NCI-H146 (cell line): ENCODE data around the gene AKT2.
"Not testable (repeated sequence)": the region's sequence is repeated elsewhere in the genome, so short reads cannot be mapped to it uniquely, and the experiment has no call there.

Experiments used
- DNase-seq: peaks from one replicate; lab custom pipeline; 2025; lab: John Stamatoyannopoulos, UW

Gene AKT2

DNA sequence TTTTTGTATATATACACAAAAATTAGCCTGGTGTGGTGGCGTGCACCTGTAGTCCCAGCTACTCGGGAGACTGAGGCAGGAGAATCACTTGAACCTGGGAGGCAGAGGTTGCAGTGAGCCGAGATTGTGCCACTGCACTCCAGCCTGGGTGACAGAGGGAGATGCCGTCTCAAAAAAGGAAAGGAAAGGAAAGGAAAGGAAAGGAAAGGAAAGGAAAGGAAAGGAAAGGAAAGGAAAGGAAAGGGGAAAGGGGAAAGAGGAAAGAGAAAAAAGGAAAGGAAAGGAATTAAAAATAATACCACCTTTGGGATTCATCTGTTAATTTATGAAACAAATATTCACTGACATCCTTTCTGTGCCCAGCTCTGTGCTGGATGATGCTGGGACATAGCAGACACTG, 66.1 kb downstream of the AKT2 start:
- DNase-seq = not testable (repeated sequence)

GRCh38 chr19:40217934-40218890, 66.9 kb downstream of the AKT2 start, which contains the start of gene TTC9B:
Gene TTC9B, minus strand, starts transcription at chr19:40218384. Its CDS starts 3 bp downstream, at chr19:40218381.
- peak; percentile 43 for DNase-seq

DNA sequence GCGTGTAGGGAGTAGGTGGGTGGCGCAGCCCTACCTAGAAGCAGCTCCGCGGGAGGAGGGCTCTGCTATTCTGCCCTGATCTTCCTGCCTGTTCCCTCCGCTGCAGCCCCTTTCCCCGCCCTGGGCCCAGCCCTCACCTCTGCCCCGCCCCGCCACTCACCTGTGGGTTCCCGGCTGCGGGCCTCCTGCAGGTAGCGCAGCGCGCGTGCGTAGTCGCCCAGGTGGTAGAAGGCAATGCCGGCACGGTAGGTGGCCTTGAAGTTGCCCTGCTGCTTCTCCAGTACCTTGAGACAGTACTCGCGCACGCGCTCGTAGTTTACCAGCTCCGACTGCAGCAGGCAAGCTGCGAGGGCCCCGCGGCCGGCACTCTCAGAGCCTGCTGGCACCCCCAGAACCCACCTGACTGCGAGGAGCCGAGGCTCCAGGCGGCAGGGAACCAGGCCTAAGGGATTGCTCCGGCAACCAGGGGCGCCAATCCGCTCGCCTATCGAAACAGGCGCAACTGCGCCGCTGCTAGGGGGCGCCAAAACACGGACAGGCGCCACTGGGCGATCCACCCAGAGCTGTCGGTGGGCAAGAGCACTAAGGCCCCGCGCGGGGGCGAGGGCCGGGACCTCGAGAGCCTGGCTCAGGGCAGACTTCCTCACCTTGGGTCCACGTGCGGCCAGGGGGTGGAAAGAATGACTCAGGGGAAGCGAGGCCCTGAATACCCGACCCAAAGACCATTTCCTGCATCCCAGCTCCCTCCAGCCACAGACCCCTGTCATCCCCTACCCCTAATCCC, 67.9 kb downstream of the AKT2 start:
- peak; percentile 98 for DNase-seq

DNA sequence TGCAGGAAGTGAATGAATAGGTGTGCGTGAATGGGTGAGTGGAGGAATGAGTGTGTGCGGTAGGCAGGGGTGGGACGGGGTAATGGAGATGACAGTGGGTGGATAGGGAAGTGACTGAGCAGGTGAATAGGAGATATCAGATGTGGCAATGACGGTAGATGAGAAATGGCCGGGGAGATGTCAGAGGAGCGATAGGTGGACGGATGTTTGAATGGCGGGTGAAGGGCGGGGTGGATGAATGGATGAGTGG, 68.4 kb downstream of the AKT2 start:
- no peak for DNase-seq

DNA sequence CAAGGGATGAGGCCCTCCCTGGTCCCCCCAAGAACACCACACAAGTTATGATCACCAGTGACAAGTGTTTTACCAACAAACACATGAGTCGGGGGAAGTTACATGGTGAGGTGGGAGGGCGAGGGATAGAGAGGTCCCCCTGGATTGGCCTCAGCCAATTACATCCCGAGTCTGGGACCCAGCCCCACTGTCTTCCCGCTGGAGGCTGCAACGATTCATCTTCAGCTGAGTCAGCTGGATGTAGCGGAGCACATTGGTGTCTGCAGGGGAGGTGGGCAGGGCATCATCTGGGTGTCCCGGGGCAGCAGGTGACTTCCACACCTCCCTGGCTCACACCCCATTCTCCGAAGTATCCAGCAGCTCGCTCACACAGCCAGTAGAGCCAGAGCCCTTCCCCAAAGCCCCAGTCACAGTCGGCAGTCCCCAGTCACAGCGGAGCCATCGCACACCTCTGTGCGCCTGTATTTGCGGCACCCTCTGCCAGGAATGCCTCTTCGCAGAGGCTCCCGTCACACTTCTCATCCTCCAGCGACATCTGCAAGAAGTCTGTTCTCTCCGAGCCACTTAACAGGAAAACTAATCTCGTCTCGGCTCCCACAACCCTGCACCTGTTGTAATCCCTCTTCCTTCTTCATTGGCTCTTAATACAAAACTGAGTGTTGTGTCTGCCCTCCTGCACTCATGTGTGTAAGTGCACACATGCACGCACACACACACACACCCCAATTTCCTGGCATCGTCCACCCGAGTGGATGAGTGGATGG, 69.0 kb downstream of the AKT2 start:
- no peak for DNase-seq

GRCh38 chr19:40214936-40215335, 70.2 kb downstream of the AKT2 start:
- no peak for DNase-seq

DNA sequence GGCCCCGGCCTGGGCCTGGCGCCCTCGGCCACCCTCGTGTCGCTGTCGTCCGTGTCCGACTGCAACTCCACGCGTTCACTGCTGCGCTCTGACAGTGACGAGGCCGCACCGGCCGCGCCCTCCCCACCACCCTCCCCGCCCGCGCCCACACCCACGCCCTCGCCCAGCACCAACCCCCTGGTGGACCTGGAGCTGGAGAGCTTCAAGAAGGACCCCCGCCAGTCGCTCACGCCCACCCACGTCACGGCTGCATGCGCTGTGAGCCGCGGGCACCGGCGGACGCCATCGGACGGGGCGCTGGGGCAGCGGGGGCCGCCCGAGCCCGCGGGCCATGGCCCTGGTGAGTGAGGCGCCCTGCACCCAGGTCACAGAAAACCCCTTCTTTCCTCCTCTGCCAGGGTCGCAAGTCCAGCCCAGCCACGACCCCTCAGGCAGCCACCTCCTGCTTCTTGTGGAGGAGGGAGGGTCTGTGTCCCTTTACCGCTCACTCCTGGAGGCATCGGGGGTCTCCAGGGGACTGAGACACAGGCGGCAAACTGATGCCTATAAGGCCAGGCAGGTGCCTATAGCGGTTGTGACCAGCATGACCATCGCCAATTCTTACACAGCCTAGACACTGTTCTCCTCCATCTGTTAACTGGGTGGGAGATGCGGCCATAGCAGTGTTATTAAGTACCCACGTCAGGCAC, 71.1 kb downstream of the AKT2 start:
- no peak for DNase-seq

- no peak for DNase-seq
These were observed 71.8 kb downstream of the AKT2 start for GRCh38 chr19:40213251-40213829.

DNA sequence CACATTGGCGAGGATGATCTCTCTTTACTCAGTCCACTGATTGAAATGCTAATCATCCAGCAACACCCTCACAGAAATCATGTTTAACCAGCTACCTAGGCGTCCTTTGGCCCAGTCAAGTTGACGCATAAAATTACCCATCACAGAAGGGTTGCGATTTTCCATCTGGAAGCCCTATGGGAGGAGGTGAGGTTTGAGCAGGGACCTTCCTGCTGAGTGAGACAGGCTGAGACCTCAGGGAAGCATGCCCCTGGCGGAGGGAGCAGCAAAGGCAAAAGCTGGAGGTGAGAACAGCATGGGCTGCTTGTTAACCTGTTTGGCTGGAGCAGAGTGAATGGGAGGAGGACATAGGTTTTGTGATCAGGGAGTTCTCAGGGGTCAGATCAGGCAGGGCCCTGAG, 74.3 kb downstream of the AKT2 start:
- no peak for DNase-seq

DNA sequence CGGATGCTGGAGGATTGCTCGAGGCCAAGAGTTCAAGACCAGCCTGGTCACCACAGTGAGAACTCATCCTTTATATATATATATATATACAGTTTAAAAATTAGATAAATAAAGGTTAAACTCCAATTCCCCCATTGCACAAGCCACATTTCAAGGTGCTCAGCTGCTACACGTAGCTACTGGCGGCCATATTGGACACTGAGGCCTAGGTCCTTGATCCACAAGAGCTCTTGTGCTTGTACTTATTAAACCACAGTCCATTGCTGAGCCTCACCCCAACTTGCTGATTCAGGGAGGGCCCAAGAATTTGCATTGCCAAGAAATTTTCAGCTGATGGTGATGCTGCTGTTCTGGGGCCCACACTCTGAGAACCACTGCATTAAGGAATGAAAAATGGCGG, 76.5 kb downstream of the AKT2 start:
- DNase-seq = no peak

GRCh38 chr19:40205760-40206159, 79.4 kb downstream of the AKT2 start:
- no peak for DNase-seq

DNA sequence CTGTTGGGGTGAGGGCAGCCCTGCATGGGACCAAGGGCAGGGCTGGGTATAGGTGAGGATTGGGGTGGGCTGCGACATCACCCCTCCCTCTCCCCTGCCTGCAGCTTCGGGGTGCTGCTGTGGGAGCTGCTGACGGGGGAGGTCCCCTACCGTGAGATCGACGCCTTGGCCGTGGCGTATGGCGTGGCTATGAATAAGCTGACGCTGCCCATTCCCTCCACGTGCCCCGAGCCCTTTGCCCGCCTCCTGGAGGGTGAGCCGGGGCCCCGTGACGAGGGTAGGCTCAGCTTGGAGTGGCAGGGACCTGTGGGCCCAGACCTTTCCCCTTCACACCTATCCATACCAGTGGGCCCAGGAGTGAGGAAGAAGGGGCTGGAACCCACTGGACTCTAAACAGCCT, 80.8 kb downstream of the AKT2 start:
- DNase-seq = no peak

GRCh38 chr19:40200341-40201099, 84.6 kb downstream of the AKT2 start:
- DNase-seq = no peak

GRCh38 chr19:40198272-40198990, 86.7 kb downstream of the AKT2 start:
- no peak for DNase-seq

- no peak for DNase-seq
These were observed 91.6 kb downstream of the AKT2 start for GRCh38 chr19:40193587-40193849.

- DNase-seq = no peak
These were observed 92.2 kb downstream of the AKT2 start for GRCh38 chr19:40192758-40193586.

DNA sequence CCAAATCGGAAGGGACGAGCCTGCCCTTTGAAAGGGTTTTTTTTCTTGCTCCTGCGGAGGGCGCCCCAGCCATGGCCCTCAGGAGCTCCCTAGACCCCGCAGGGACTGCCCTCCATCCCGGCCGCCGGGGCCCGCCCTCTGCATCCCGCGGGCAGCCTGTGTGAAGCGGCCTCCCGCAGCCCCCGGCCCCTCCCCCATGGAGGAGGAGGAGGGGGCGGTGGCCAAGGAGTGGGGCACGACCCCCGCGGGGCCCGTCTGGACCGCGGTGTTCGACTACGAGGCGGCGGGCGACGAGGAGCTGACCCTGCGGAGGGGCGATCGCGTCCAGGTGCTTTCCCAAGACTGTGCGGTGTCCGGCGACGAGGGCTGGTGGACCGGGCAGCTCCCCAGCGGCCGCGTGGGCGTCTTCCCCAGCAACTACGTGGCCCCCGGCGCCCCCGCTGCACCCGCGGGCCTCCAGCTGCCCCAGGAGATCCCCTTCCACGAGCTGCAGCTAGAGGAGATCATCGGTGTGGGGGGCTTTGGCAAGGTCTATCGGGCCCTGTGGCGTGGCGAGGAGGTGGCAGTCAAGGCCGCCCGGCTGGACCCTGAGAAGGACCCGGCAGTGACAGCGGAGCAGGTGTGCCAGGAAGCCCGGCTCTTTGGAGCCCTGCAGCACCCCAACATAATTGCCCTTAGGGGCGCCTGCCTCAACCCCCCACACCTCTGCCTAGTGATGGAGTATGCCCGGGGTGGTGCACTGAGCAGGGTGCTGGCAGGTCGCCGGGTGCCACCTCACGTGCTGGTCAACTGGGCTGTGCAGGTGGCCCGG, 93.1 kb downstream of the AKT2 start:
- DNase-seq = peak; percentile 62
